Uterine smooth muscle cell (primary cell): ENCODE data around the gene NPEPL1. TPM values are rescaled to one million over a fixed set of nuclear protein-coding genes. Genes with fewer than 3 reads are reported as not detected.

ENCODE experiments used
- total RNA-seq: library from RNA; depleted of rRNA; stranded (reverse); fragments of >200 nt; gene quantifications from 2 replicates; pipeline ENCODE4 v1.2.3, GENCODE V29; 2014

NPEPL1 gene, protein sequence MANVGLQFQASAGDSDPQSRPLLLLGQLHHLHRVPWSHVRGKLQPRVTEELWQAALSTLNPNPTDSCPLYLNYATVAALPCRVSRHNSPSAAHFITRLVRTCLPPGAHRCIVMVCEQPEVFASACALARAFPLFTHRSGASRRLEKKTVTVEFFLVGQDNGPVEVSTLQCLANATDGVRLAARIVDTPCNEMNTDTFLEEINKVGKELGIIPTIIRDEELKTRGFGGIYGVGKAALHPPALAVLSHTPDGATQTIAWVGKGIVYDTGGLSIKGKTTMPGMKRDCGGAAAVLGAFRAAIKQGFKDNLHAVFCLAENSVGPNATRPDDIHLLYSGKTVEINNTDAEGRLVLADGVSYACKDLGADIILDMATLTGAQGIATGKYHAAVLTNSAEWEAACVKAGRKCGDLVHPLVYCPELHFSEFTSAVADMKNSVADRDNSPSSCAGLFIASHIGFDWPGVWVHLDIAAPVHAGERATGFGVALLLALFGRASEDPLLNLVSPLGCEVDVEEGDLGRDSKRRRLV
- 19.3 and 28.2 TPM in 2 replicates for total RNA-seq

DNA sequence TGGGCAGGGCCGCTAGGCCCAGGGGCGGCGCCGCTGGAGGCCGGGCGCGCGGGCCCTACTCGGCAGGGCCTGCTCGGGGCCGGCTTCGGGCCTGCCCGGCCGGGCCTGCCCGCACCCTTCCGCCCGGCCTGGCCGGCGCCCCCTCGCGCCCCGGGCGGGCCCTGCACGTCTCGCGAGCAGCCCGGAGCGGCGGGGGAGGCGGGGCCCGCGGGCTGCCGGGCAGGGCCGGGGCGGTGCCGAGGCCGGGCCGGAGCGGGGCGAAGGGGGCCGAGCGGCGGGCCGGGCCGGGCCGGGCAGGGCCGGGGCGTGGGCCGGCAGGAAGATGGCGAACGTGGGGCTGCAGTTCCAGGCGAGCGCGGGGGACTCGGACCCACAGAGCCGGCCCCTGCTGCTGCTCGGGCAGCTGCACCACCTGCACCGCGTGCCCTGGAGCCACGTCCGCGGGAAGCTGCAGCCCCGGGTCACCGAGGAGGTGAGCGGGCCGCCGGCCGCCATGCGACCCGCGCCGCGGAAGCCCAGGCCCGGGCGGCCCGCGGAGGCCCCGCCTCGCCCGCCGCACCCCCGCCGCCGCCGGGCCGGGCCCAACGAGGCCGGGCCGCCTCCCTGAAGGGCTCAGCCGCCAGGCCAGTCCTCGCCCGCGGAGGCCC, at the start of gene NPEPL1:
TSS of gene NPEPL1 (plus strand) at position 222 of the 647 bp plus-strand sequence. CDS start at position 323, 101 bp downstream.

DNA sequence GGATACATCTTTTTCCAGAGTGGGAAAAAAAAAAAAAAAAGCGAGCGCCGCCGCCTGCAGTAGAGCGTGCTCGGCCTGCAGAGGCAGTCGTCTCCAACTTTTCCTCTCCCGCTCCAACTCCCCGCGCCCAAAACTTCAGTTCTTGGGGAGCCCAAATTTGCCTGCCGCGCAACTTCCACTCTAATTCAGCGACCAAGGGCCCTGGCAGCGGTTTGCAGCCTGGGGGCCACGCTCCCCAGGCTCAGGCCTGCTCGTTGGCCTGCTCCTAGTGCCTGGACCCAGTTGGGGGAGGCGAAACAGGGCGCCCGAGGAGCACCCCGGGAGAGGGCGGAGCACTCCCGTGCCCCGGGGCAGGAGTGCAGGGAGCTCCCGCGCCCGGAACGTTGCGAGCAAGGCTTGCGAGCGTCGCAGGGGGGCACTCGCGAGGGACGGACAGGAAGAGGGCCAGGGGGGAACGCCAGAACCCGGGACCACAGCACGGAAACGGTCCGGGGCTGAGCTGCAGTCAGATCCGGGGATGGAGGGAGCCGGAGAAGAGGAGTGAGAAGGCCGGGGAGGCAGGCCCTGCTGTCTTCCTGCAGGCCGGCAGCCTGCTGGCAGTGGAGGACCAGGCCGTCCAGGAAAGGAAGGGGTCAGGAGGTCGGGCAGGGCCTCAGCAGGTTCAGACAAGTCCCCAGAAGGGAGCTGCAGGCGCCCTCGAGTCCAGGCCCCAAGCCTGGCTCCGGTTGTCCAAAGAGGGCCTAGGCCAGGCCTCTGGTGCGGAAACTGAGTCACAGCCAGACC, 41.6 kb upstream of the NPEPL1 start, which contains the start of gene STX16:
TSS of gene STX16 (plus strand) at position 508 of the 783 bp plus-strand sequence. CDS start 724 bp downstream, outside the sequence.

Other genes starting within 250 kb of the NPEPL1 start
- 1.5 and 11.0 TPM in 2 replicates for gene APCDD1L, start 177.4 kb upstream of the NPEPL1 start, total RNA-seq
- gene STX16, start 41.5 kb upstream of the NPEPL1 start, total RNA-seq: 48.7 and 68.6 TPM in 2 replicates
- 0.87 and 1.00 TPM in 2 replicates for gene GNAS-AS1, start 158.1 kb downstream of the NPEPL1 start, total RNA-seq
- 293 and 421 TPM in 2 replicates for gene GNAS, start 159.9 kb downstream of the NPEPL1 start, total RNA-seq